HCEC 1CT (cell line): ENCODE results near the gene UBE2J2.

Experiments used
- DNase-seq: peaks from one replicate; pipeline ENCODE4 v3.0.0-alpha.2; 2017

Gene UBE2J2

GRCh38 chr1:1309251-1310108 is 35.8 kb upstream of the UBE2J2 start:
- DNase-seq = no peak

GRCh38 chr1:1308756-1309250 is 35.1 kb upstream of the UBE2J2 start:
- DNase-seq = no peak

DNA sequence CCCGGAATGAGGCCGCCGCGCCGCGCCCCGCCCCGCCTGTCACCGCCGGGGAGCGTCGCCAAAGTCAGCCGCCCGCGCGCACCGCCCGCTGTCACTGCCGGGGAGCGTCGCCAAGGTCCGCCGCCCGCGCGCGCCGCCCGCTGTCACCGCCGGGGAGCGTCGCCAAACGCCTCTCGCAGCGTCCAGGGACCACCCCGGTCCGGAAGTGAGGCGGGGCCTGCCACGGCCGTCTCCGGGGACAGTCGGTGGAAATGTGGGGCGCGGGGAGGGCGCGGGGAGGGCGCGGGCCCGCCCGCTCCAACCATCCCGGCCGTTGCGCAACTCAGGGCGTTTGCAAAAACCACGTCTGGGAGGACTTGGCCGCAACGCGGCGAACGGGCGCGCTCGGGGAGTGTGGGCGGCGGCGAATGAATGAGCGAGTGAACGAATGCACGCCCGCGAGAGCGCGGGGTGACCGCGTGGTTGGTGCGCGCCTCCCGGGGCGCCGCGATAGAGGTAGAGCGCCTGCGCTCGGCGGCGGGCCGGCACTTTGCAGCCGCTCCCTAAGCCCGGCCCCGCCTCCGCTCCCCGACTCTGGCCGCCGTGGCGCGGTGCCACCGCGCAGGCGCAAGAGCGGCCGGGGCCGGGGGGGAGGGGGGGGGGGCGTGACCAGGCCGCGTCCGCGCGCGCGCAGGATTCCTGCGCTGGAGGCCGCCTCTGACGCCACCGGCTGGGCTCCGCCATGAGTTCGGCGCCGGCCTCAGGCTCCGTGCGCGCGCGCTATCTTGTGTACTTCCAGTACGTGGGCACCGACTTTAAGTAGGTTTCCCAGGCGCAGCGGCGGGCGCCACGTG is 34.5 kb upstream of the UBE2J2 start, which contains the start of the genes ACAP3 and PUSL1:
Gene ACAP3 (minus strand): TSS at position 8 of the 833 bp plus-strand sequence. CDS start 115 bp downstream, outside the sequence.
Gene PUSL1 (plus strand): TSS at position 675 of the 833 bp plus-strand sequence. CDS start 47 bp downstream, at position 722.
- peak; percentile 92 for DNase-seq

DNA sequence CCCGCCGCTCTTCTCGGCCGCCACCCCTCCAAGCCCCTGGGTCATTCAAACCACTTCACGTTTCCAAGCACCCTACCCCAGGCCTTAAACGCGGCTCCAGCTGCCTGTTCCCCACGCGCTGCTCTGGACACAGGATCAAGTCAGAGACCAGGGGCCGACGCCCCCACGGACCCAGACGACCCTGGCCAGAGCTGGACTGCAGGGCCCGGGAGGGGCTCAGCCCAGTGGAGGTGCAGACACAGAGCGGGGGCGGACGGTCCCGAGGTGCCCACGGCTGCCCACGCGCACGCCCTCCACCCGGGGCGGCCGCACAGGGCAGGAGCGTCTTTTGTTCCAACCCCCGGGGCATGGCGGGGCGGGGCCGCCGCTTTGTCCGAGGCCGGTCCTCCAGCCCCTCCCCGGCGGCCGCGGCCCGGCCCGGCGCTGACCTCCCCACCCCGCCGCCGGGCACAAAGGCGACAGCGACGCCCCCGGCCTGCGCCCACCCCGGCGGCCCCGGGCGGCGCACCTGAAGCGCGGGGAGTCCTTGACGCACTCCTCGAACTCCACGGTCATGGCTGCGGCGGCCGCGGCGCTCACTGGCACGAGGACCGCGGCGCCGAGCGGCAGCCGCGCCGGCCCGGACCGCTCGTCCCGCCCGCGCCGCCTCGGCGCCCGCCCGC is 33.7 kb upstream of the UBE2J2 start:
- DNase-seq = no peak

GRCh38 chr1:1306661-1307260 is 33.1 kb upstream of the UBE2J2 start:
- no peak for DNase-seq

- peak; percentile 25 for DNase-seq
Measured at GRCh38 chr1:1306070-1306660, 32.5 kb upstream of the UBE2J2 start.

DNA sequence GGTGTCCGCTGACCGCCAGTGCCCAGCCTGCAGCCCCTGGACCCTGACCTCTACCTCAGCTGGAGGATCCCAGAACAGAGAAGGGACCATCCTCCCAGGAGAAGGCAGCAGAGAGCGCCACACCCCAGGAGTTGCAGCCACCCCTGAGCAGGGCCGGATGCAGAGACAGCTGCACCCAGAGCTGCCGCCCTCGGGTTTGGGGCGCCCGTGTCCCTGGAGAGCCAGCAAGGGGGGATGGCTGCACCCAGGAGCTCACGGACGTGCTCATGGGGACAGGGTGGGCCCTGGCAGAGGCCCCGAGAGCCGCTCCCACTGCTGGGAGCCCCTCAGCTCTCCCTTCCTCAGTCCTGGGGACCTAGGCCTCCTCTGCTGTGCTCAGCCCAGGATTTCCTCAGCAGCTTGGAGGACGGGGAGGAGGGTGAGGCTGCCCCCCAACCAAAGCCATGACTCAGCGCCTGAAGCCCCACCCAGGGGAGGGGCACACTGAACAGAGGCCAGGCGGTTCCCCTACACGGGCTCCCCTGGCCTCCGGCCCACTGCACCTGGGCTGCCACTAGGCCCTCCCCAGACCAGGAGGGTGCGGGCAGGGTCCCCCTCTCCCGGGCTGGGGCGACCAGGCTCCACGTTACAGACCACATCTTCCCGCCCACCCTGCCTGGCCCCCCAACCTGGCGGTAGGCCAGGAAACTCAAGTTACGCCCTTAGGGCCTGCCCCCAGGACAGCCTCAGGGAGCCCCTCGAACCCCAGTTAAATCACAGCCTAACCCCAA is 31.8 kb upstream of the UBE2J2 start:
- peak; percentile 74 for DNase-seq

DNA sequence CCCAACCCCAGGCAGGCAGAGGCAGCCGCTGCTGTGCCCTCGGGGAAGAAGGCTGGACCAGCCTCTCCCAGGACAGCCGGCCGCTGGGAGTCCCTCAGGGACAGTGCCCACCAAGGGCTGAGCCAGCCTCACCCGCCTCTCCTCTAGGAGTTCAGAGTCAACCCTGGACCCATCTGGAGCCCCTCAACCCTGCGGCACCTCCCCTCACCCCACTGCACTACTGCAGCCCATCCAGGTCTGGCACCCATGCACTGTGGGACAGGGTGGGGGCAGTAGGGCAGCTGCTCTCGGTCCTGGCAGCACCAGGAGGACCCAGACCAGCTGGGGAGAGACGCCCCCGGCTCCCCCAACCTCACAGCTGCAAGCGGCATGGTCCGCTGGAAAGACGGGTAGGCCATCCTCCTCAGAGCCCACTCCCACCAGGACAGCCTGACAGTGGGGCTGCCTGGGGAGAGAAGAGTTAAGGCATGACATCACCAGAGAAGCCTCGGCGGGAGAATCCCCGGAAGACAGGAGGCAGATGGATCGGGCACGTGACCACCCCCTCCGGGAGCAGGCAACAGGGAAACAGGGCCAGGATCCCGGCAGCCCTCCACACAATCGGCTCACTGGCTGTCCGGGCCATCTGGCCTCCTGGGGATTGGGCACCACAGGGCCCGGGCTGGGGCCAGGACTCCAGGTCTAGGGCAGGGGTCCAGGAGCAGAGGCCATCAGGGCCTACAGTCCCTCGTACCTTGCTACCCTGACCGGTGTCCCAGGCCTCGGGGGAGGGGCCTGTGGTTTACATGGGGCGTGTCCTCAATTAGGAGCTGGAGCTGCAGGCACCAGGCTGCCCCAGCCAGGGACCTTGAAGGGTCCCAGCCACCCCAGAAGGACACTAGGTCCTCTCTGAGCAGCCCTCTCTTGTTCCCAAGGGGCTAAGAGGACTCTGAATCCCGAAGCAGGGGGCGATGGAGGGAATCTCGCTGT is 31.0 kb upstream of the UBE2J2 start:
- DNase-seq = peak; percentile 74

DNA sequence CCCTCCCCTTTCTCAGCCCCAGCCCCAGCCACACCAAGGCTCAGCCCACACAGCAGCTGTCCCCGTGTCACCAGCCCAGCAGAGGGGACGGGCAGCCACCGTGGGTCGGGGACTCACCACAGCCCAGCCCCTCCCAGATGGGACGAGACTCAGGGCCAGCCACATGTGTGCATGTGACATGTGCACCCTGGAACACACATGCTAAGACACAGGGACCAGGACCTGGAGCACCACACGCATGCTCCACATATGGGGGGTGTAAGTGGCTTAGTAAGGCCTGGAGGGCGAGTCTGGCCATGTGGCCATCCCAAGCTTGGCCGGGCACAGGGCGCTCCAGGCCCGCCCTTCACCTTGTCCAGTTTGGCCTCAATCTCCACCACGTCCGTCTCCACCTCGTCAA is 30.1 kb upstream of the UBE2J2 start:
- DNase-seq = no peak

DNA sequence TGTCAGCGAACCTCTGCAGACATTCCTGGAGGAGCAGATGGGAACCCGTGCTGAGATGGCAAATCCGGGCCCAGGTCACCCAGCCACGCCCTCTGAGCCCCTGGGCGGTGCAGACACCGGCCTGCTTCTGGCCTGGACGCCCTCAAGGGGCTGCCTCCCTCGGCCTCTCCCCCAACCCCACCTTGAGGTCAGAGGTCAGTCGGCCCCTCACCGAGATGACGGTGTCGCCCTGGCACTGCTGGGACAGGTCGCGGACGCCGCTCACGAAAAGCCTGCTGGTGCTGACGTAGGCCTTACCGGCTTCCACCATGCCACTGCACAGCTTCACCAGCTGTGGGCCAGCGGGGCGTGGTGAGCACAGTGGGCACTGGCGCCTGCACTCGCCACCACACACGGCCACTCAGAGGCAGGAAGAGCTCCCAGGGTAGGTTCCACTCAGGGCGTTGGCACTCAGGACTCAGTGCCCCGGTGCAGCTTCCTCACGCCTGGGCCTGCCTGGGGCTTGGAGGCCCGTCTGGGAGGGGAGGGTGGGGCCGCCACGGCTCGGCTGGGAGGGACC is 29.4 kb upstream of the UBE2J2 start:
- DNase-seq = no peak

DNA sequence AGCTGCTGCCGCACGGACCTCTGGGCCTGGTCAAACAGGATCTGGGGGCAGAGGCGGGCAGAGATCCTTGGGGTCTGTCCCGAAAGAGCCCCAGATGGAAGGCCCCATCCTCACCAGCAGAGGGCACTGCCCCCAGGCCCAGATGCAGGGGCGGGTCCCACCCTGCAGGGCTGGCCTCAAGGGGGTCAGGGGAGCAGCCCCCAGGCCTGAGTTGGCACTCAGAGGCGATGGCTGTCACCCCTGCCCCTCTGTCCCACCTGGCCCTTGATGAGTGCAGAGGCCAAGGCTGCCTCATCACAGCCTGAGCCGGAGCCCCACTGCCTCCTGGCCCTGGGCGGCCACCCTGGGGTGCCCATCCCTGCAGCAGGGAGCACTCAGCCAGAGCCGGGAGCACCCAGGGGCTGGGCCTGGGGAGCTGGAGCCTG is 28.4 kb upstream of the UBE2J2 start:
- no peak for DNase-seq

DNA sequence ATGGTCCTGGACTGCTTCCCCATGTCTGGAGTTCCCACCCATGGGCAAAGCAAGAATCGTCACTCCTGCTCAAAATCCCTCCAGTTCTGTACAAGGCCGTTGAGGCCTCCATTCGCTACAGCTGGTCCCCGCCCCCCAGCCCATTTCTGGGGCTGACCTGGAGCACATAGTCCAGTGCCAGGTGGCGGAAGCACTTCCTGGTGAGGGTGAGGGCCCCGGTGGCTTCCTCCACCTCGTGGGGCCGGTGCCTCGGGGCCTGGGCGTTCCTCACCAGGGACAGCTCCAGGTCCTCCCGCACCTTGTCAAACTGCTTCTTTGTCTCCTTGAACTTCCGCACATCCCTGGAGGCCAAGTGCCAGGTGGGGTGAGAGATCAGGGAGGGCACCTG is 26.7 kb upstream of the UBE2J2 start:
- no peak for DNase-seq

DNA sequence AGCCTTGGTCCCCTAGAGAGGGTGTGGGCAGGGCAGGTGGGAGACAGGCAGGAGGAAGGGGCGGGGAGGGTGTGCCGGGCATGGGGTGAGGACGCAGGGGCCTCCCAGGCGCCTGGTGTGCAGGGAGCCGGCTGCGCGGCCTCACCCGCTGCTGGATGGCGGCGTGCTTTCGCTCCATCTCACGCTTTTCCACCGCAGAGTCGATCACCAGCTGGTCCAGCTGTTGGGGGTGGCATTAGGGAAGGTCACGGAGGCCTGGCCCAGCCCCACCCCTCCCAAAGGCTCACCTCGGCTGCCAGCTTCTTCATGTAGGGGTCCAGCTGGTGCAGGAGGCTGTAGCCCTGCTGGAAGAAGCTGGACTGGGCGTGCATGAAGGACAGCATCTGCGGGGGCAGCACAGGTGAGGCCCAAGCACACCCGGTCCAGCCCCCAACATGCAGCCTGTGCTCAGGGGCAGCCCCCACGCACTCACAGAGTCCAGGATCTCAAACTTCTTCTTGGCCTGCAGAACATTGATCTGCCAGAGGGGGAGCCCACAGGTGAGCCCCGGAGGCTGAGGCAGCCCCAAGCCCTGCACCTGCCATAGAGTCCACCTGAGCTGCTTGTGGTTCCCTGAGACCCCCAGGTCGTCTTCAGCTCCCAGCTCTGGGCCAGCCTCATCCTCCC is 26.2 kb upstream of the UBE2J2 start:
- no peak for DNase-seq

DNA sequence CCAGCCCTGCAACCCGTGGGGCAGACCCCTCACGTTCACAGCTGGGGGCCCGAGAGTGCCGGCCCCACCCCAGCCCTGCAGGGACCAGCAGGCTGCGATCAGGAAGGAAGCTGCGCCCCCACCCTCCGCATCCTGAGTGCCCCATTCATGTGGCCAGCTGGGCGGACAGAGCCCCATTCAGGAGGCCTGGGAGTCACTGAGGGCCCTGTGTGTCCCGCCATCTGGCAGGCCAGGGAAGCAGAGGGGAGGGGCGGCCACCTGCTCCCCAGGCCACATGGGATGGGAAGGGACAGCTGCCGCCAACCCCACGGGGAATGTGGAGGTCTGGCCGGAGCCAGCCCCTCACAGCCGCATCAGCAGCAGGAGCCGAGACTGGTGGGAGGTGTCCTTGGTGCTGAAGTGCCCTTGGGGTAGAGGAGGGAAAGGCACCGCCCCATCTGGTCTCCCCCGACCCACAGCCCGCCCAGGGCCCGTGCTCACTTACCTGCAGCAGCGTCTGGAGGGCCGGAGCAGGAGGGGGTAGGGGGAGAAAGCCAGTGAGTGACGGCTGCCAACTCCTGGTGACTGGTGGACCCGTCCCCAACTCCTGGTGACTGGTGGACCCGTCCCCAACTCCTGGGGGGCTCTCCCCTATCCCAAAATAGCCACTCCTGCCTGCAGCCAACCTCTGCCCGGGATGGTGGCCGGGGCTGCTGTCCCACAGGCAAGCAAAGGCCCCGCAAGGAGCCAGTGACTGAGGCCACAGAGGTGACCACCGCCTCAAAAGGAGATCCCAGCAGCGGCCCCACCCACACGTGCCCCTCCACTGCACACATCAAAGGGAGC is 25.4 kb upstream of the UBE2J2 start:
- DNase-seq = no peak

- no peak for DNase-seq
Measured at GRCh38 chr1:1297802-1298424, 24.3 kb upstream of the UBE2J2 start.

- DNase-seq = no peak
Measured at GRCh38 chr1:1296070-1297061, 22.7 kb upstream of the UBE2J2 start.
